Measurements from ENCODE around the gene SENP8.

The SENP8 gene

DNA sequence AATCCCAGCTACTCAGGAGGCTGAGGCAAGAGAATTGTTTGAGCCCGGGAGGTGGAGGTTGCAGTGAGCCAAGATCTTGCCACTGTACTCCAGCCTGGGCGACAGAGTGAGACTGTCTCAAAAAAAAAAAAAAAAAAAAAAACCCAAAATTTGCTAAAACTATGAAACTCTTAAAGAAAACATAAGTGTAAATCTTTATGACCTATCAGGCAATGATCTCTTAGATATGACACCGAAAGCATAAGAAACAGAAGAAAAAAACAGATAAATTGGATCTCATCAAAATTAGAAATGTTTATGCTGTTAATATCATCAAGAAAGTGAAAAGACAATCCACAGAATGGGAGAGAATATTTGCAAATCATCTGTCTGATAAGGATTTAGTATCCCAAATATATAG is 64.0 kb downstream of the SENP8 start:
- Histone ChIP-seq H3K9me3 (ENCODE audit: severe bottlenecking) (no peaks in the 10 kb centered on the region), H3K27me3 (ENCODE audit: insufficient read depth, poor library complexity, severe bottlenecking) (no peaks in the 10 kb centered on the region), H3K36me3 (ENCODE audit: low read depth) (no peaks in the 10 kb centered on the region), H3K4me1 (ENCODE audit: insufficient read depth, poor library complexity, severe bottlenecking) (peaks cover 13% of the 10 kb centered on the region), H3K4me3 (ENCODE audit: severe bottlenecking) (no peak overlapping the region), H3K27ac (ENCODE audit: poor library complexity, severe bottlenecking) (no peak overlapping the region)
- DNase-seq (ENCODE audit: low spot score) (no peak), ATAC-seq (ENCODE audit: low read depth) (no peak)
- TF ChIP-seq, protein P1, sequence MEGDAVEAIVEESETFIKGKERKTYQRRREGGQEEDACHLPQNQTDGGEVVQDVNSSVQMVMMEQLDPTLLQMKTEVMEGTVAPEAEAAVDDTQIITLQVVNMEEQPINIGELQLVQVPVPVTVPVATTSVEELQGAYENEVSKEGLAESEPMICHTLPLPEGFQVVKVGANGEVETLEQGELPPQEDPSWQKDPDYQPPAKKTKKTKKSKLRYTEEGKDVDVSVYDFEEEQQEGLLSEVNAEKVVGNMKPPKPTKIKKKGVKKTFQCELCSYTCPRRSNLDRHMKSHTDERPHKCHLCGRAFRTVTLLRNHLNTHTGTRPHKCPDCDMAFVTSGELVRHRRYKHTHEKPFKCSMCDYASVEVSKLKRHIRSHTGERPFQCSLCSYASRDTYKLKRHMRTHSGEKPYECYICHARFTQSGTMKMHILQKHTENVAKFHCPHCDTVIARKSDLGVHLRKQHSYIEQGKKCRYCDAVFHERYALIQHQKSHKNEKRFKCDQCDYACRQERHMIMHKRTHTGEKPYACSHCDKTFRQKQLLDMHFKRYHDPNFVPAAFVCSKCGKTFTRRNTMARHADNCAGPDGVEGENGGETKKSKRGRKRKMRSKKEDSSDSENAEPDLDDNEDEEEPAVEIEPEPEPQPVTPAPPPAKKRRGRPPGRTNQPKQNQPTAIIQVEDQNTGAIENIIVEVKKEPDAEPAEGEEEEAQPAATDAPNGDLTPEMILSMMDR (IDR thresholded peaks at IDR 0.05; ENCODE audit: poor library complexity, severe bottlenecking), result no peak

DNA sequence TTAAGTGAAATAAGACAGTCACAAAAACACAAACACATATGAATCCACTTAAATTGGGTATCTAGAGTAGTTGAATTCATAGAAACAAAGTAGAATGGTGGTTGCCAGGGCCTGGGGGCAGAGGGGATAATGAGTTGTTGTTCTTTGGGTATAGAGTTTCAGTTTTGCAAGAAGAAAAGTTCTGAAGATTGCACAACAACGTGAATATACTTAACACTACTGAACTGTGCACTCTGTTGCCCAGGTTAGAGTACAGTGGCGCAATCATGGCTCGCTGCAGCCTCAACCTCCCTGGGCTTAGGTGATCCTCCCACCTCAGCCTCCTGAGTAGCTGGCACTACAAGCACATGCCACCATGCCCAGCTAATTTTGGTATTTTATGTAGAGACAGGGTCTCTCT is 64.5 kb downstream of the SENP8 start:
- H3K27ac ChIP-seq (ENCODE audit: poor library complexity, severe bottlenecking), result no peak overlapping the region
- TF ChIP-seq, protein P1 (IDR thresholded peaks at IDR 0.05; ENCODE audit: poor library complexity, severe bottlenecking), result no peak
- DNase-seq (ENCODE audit: low spot score) (peak; percentile 52), ATAC-seq (ENCODE audit: low read depth) (peak; percentile 68)
- H3K27me3 ChIP-seq (ENCODE audit: insufficient read depth, poor library complexity, severe bottlenecking), result no peaks in the 10 kb centered on the region
- no peak overlapping the region for H3K4me3 ChIP-seq (ENCODE audit: severe bottlenecking)
- no peaks in the 10 kb centered on the region for H3K36me3 ChIP-seq (ENCODE audit: low read depth)
- peaks cover 17% of the 10 kb centered on the region for H3K4me1 ChIP-seq (ENCODE audit: insufficient read depth, poor library complexity, severe bottlenecking)
- no peaks in the 10 kb centered on the region for H3K9me3 ChIP-seq (ENCODE audit: severe bottlenecking)

GRCh38 chr15:72183781-72184164 is 65.6 kb downstream of the SENP8 start:
- peak; percentile 1; the same call in 1 of the 3 replicates for ATAC-seq (ENCODE audit: low read depth)
- Histone ChIP-seq H3K27ac (ENCODE audit: poor library complexity, severe bottlenecking) (no peak overlapping the region), H3K4me3 (ENCODE audit: severe bottlenecking) (no peak overlapping the region)

DNA sequence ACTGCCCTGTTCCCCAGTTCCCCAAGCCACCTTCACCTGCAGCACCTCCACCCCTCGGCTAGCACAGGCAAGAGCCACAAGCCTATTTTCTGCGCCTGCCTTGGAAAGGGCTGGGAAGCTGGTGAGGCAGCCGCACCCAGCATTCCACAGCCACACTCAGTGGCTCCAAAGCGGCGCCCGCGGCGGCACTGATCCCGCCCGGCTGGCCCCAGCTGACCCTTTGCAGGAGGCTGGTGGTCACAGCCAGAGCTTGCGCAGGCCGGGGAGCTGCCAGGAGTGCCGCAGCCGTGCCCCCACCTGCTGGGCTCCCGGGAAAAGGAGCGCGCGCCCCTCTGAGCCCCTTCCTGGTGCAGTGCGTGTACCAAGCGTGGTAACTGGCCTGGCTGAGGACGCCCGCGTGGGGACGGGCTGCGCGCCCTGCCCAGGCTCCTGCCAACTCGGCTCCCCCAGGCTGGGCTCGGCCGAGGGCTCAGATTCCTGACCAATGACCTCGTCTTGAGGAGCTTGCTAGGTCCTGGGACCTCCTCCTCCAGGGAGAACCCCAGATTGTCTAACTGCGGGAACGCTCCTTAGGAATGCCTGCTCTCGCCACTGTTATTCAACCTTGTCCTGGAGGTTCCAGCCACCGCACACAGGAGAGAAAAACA is 66.1 kb downstream of the SENP8 start:
- H3K27me3 ChIP-seq (ENCODE audit: insufficient read depth, poor library complexity, severe bottlenecking), result no peaks in the 10 kb centered on the region
- H3K36me3 ChIP-seq (ENCODE audit: low read depth), result no peaks in the 10 kb centered on the region
- TF ChIP-seq, protein P1 (IDR thresholded peaks at IDR 0.05; ENCODE audit: poor library complexity, severe bottlenecking), result no peak
- ATAC-seq (ENCODE audit: low read depth), result peak; percentile 77
- H3K9me3 ChIP-seq (ENCODE audit: severe bottlenecking), result no peaks in the 10 kb centered on the region
- peaks cover 23% of the 10 kb centered on the region for H3K4me1 ChIP-seq (ENCODE audit: insufficient read depth, poor library complexity, severe bottlenecking)
- H3K4me3 ChIP-seq (ENCODE audit: severe bottlenecking), result no peak overlapping the region
- DNase-seq (ENCODE audit: low spot score), result peak; percentile 75
- H3K27ac ChIP-seq (ENCODE audit: poor library complexity, severe bottlenecking), result no peak overlapping the region

More at GRCh38 chr15:72183781-72184164, 65.6 kb downstream of the SENP8 start:
- H3K27me3 ChIP-seq (ENCODE audit: insufficient read depth, poor library complexity, severe bottlenecking), result no peaks in the 10 kb centered on the region
- H3K36me3 ChIP-seq (ENCODE audit: low read depth), result no peaks in the 10 kb centered on the region
- peaks cover 23% of the 10 kb centered on the region for H3K4me1 ChIP-seq (ENCODE audit: insufficient read depth, poor library complexity, severe bottlenecking)
- H3K9me3 ChIP-seq (ENCODE audit: severe bottlenecking), result no peaks in the 10 kb centered on the region
- DNase-seq (ENCODE audit: low spot score), result peak; percentile 54
- TF ChIP-seq, protein P1 (IDR thresholded peaks at IDR 0.05; ENCODE audit: poor library complexity, severe bottlenecking), result no peak

DNA sequence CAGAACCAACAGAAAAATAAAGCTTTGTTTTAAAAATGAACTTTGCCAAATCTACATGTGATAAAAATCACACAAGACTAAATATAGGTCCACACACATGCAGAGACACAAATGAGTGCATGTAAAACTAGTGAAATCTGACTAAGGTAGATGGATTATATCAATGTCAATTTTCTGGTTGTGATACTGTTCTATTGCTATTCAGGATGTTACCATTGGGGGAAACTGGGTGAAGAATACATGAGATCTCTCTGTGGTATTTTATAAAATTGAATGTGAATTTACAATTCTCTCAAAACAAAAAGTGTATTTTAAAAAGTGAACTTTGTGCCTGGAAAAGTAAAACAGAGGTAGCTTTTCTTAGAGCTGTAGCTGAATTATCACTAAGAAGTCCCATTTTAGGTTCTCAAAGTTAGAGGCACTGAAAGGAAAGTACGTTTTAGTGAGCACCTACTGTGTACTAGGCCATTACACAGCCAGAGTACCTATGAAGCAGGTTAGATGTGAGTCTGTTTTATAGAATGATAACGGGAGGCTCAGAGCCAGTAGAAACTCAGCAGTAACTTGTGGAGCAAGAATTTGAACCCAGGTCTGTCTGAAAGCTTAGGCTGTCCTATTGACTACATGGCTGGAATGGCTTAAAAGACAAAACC is 71.2 kb downstream of the SENP8 start:
- ATAC-seq (ENCODE audit: low read depth), result no peak
- TF ChIP-seq, protein P1 (IDR thresholded peaks at IDR 0.05; ENCODE audit: poor library complexity, severe bottlenecking), result no peak

More for the DNA sequence above, 71.2 kb downstream of the SENP8 start:
- Histone ChIP-seq H3K4me3 (ENCODE audit: severe bottlenecking) (no peak overlapping the region), H3K27me3 (ENCODE audit: insufficient read depth, poor library complexity, severe bottlenecking) (no peaks in the 10 kb centered on the region), H3K9me3 (ENCODE audit: severe bottlenecking) (no peaks in the 10 kb centered on the region), H3K36me3 (ENCODE audit: low read depth) (0 out of 2 replicates have a peak, but pooled peaks cover 7% of the 10 kb centered on the region), H3K4me1 (ENCODE audit: insufficient read depth, poor library complexity, severe bottlenecking) (peaks cover 26% of the 10 kb centered on the region), H3K27ac (ENCODE audit: poor library complexity, severe bottlenecking) (no peak overlapping the region)
- no peak for DNase-seq (ENCODE audit: low spot score)

Measured in RWPE2 (cell line).